ENCODE measurements around the gene CSK. TPM values are rescaled to one million over a fixed set of nuclear protein-coding genes. Genes with fewer than 3 reads are reported as not detected.

The CSK gene
- total RNA-seq, 4 donors from 2014 or later = 8.4 to 23.1 (median 18.2) TPM

DNA sequence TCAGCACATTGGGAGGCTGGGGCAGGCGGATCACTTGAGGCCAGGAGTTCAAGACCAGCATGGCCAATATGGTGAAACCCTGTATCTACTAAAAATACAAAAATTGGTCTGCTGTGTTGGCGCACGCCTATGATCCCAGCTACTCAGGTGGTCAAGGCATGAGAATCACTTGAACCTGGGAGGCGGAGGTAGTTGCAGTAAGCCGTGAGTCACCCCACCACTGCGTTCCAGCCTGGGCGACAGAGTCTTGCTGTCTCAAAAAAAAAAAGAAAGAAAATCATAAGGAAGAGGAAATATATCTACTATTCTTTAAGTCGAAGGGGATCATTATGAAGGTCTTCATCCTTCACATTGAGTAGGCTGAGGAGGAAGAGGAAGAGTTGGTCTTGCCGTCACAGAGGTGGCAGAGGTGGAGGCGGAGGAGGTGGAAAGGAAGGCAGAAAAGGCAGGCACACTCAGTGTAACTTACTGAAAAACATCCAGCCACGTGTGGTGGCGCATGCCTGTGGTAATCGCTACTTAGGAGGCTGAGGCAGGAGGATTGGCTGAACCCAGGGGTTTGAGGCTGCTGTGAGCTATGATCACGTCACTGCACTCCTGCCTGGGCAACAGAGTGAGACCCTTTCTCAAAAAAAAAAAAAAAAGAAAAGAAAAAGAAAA is 14.2 kb downstream of the CSK start:
- no peaks in the 10 kb centered on the region for H3K27me3 ChIP-seq
- H3K4me3 ChIP-seq = no peak overlapping the region
- H3K27ac ChIP-seq = no peak overlapping the region
- no peaks in the 10 kb centered on the region for H3K9me3 ChIP-seq
- H3K36me3 ChIP-seq = peaks cover 0 to 38% of the 10 kb centered on the region in 2 donors
- no peak for ATAC-seq
- WGBS, 2 donors (ENCODE audit: low coverage in 1 of 2) = 82 to 95% methylated on average over 6 to 9 of the region's 14 CpGs
- peaks cover 0 to 53% (median 12%) of the 10 kb centered on the region in 3 donors for H3K4me1 ChIP-seq
- TF ChIP-seq POLR2AphosphoS5 (IDR thresholded peaks at IDR 0.05) (no peak), POLR2A (IDR thresholded peaks at IDR 0.05) (no peak), EP300 (IDR thresholded peaks at IDR 0.05) (no peak)
- TF ChIP-seq, protein P1, sequence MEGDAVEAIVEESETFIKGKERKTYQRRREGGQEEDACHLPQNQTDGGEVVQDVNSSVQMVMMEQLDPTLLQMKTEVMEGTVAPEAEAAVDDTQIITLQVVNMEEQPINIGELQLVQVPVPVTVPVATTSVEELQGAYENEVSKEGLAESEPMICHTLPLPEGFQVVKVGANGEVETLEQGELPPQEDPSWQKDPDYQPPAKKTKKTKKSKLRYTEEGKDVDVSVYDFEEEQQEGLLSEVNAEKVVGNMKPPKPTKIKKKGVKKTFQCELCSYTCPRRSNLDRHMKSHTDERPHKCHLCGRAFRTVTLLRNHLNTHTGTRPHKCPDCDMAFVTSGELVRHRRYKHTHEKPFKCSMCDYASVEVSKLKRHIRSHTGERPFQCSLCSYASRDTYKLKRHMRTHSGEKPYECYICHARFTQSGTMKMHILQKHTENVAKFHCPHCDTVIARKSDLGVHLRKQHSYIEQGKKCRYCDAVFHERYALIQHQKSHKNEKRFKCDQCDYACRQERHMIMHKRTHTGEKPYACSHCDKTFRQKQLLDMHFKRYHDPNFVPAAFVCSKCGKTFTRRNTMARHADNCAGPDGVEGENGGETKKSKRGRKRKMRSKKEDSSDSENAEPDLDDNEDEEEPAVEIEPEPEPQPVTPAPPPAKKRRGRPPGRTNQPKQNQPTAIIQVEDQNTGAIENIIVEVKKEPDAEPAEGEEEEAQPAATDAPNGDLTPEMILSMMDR (IDR thresholded peaks at IDR 0.05) = no peak

DNA sequence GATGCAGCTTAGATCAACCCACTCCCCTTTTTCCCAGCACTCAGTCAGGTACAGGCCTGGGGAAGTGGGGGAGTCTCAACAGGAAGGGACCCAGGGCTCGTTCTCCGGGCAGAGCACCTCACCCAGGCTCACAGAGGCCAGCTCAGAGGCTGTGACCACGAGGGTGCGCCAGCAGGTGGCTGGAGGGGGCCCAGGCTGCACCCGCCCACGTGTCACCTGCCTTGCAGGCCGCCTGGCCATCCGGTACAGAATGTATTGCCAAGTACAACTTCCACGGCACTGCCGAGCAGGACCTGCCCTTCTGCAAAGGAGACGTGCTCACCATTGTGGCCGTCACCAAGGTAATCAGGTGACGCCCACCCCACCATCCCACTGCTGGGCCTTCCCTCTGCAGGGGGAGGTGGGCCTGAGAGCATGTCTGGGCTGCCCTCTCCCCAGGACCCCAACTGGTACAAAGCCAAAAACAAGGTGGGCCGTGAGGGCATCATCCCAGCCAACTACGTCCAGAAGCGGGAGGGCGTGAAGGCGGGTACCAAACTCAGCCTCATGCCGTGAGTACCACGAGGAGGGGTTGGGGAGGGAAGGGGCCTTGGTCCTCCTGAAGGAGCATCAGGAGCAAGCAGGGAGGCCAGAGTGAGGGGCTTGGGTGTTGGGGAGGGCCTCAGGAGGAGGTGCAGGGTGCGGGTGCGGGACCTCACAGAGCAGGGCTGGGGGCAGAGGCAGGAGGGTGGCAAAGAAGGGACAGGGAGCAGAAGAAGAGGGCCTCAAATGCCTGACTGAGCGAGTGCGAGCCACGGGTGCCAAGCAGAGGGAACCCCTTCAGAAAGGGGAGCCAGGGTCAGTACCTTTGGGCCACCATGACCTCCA is 16.7 kb downstream of the CSK start:
- TF ChIP-seq POLR2A (IDR thresholded peaks at IDR 0.05) (no peak), POLR2AphosphoS5 (IDR thresholded peaks at IDR 0.05) (no peak), EP300 (IDR thresholded peaks at IDR 0.05) (no peak)
- TF ChIP-seq, protein P1 (IDR thresholded peaks at IDR 0.05) = no peak
- Histone ChIP-seq H3K36me3 (peaks cover 0 to 63% of the 10 kb centered on the region in 2 donors), H3K9me3 (no peaks in the 10 kb centered on the region), H3K4me3 (no peak overlapping the region), H3K4me1 (peaks cover 0 to 28% (median 8%) of the 10 kb centered on the region in 3 donors), H3K27me3 (no peaks in the 10 kb centered on the region), H3K27ac (no peak overlapping the region)
- ATAC-seq = no peak
- WGBS, 2 donors (ENCODE audit: low coverage in 1 of 2) = 81% methylated on average over 7 of the region's 25 CpGs; no CpG with 5 or more reads in 1 of the 2 donors

DNA sequence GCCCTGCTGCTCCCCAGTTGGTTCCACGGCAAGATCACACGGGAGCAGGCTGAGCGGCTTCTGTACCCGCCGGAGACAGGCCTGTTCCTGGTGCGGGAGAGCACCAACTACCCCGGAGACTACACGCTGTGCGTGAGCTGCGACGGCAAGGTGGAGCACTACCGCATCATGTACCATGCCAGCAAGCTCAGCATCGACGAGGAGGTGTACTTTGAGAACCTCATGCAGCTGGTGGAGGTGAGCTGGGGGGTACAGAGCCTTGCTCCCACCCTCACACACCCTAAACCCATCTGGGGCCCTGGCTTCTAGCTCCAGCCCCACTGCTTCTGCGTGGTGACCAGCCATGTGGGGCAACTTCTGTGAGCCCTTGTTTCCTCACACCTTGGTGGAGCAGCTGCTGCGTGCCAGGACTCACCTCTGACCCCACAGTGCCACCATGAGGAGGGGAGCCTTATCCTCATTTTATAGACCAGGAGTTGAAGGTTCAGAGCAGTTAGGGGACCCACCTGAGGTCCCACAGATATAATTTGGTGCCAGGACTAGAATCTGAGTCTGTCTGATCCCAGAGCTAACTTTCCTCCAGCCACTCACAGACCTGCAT is 17.5 kb downstream of the CSK start:
- Histone ChIP-seq H3K9me3 (no peaks in the 10 kb centered on the region), H3K4me1 (peaks cover 0 to 25% (median 7%) of the 10 kb centered on the region in 3 donors), H3K27me3 (no peaks in the 10 kb centered on the region), H3K36me3 (peaks cover 0 to 69% of the 10 kb centered on the region in 2 donors), H3K4me3 (no peak overlapping the region), H3K27ac (peak overlapping the region in 1 of 4 donors; percentile 27)
- TF ChIP-seq, protein P1 (IDR thresholded peaks at IDR 0.05) = no peak
- no peak for ATAC-seq
- WGBS, 2 donors (ENCODE audit: low coverage in 1 of 2) = 100% methylated on average over 1 of the region's 16 CpGs; no CpG with 5 or more reads in 1 of the 2 donors

DNA sequence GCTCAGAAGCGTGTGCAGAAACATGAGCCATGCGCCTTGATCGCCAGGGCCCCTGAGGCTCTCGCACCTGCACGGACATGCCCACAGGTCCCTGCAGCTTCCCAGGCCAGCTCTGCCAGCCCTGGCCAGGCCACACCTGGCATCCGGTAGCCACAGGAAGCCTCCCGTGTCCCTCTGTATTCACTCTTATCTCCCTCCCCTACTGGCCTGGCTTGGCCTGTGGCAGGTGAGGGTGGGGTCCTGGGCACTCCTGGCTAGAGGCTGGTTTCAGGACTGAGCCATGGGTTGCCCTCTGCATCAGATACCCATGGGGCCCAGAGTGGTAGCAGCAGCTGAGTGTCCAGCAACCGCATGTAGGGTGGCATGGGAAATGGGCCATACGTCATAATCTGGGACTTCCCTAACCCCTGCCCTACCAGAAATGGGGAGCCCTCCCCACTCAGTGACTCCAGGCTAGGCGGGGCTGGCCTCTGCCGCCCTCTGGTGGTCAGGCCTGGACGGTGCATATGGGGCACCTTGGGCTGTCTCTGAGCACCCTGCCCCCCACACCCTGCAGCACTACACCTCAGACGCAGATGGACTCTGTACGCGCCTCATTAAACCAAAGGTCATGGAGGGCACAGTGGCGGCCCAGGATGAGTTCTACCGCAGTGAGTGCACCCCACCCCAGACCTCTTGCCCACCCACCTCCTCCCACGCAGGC is 18.1 kb downstream of the CSK start:
- peak; percentile 86 for ATAC-seq
- H3K36me3 ChIP-seq = peaks cover 0 to 65% of the 10 kb centered on the region in 2 donors
- no peak overlapping the region for H3K4me3 ChIP-seq
- no peaks in the 10 kb centered on the region for H3K27me3 ChIP-seq
- TF ChIP-seq, protein P1 (IDR thresholded peaks at IDR 0.05) = peak in 3 of 4 experiments; percentile 92 to 97 (median 95)
- TF ChIP-seq POLR2AphosphoS5 (IDR thresholded peaks at IDR 0.05) = no peak
- WGBS, 2 donors (ENCODE audit: low coverage in 1 of 2) = 40 to 67% methylated on average over 1 to 3 of the region's 18 CpGs
- H3K4me1 ChIP-seq = peaks cover 0 to 18% (median 7%) of the 10 kb centered on the region in 3 donors
- no peaks in the 10 kb centered on the region for H3K9me3 ChIP-seq
- peak overlapping the region in 2 of 4 donors; percentile 27 to 37 for H3K27ac ChIP-seq
